Neural cell (in vitro differentiated cells): Measurements from ENCODE around the gene AKAP9.
"Not testable (repeated sequence)": the region's sequence is repeated elsewhere in the genome, so short reads cannot be mapped to it uniquely, and the experiment has no call there.

Experiments used
- EZH2 ChIP-seq: fragments of 200-600, 300-800 bp; shearing (Covaris generic), sonication (generic); IDR thresholded peaks from 2 replicates; pipeline ENCODE4 v1.6.1; 2014; ENCODE audit warnings: antibody characterized with exemption, low read length, borderline replicate concordance, mild to moderate bottlenecking; ENCODE audit not compliant: insufficient read depth, poor library complexity, severe bottlenecking
- POLR2AphosphoS5 ChIP-seq: IDR thresholded peaks from 2 replicates; pipeline ENCODE4 v1.6.1; 2012
- TF ChIP-seq, protein P1 (sequence below): fragments of 450-650 bp; IDR thresholded peaks from 2 replicates; pipeline ENCODE4 v1.5.1; 2014; ENCODE audit warnings: antibody characterized with exemption, mild to moderate bottlenecking, moderate library complexity; ENCODE audit not compliant: poor library complexity, severe bottlenecking
- TF ChIP-seq, protein P2 (sequence below): IDR thresholded peaks from 2 replicates; pipeline ENCODE4 v1.6.1; 2012; ENCODE audit warnings: borderline replicate concordance

DNA sequence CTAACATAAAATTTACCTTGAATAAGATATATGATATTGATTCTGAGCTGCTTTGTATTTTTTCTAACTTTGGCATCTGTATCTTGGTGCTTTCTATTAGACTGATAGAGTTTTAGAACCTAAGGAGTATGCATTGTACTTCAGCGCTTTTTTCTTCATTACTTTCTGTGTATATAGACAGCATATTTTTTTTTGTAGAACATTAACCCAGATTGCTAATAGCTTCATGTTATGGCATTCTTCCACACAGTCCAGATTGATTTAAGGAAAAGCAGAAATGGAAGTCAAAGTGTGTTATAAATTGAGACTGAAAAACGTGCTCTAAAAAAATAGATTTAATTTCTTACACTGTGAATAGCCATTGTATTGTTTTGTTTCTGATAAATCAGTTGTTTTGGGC, 15.8 kb downstream of the AKAP9 start:
- TF ChIP-seq, protein P1, sequence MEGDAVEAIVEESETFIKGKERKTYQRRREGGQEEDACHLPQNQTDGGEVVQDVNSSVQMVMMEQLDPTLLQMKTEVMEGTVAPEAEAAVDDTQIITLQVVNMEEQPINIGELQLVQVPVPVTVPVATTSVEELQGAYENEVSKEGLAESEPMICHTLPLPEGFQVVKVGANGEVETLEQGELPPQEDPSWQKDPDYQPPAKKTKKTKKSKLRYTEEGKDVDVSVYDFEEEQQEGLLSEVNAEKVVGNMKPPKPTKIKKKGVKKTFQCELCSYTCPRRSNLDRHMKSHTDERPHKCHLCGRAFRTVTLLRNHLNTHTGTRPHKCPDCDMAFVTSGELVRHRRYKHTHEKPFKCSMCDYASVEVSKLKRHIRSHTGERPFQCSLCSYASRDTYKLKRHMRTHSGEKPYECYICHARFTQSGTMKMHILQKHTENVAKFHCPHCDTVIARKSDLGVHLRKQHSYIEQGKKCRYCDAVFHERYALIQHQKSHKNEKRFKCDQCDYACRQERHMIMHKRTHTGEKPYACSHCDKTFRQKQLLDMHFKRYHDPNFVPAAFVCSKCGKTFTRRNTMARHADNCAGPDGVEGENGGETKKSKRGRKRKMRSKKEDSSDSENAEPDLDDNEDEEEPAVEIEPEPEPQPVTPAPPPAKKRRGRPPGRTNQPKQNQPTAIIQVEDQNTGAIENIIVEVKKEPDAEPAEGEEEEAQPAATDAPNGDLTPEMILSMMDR: not testable (repeated sequence)
- not testable (repeated sequence) for TF ChIP-seq EZH2, POLR2AphosphoS5
- TF ChIP-seq, protein P2, sequence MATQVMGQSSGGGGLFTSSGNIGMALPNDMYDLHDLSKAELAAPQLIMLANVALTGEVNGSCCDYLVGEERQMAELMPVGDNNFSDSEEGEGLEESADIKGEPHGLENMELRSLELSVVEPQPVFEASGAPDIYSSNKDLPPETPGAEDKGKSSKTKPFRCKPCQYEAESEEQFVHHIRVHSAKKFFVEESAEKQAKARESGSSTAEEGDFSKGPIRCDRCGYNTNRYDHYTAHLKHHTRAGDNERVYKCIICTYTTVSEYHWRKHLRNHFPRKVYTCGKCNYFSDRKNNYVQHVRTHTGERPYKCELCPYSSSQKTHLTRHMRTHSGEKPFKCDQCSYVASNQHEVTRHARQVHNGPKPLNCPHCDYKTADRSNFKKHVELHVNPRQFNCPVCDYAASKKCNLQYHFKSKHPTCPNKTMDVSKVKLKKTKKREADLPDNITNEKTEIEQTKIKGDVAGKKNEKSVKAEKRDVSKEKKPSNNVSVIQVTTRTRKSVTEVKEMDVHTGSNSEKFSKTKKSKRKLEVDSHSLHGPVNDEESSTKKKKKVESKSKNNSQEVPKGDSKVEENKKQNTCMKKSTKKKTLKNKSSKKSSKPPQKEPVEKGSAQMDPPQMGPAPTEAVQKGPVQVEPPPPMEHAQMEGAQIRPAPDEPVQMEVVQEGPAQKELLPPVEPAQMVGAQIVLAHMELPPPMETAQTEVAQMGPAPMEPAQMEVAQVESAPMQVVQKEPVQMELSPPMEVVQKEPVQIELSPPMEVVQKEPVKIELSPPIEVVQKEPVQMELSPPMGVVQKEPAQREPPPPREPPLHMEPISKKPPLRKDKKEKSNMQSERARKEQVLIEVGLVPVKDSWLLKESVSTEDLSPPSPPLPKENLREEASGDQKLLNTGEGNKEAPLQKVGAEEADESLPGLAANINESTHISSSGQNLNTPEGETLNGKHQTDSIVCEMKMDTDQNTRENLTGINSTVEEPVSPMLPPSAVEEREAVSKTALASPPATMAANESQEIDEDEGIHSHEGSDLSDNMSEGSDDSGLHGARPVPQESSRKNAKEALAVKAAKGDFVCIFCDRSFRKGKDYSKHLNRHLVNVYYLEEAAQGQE: not testable (repeated sequence)
